Testis (tissue), 3 donors: Measurements from ENCODE around the gene JUP. TPM values are rescaled to one million over a fixed set of nuclear protein-coding genes. Genes with fewer than 3 reads are reported as not detected.

ENCODE experiments used
- DNase-seq: peaks from one replicate; pipeline ENCODE4 v3.0.0-alpha.2; 2019
- H3K27ac ChIP-seq, 2 donors: fragments of 200-600 bp; sonication (generic); one replicate each; pipeline ENCODE4 v1.5.1; 2019
- H3K27me3 ChIP-seq: fragments of 200-600 bp; sonication (generic); one replicate; pipeline ENCODE4 v1.5.1; 2019
- H3K36me3 ChIP-seq: fragments of 200-600 bp; sonication (generic); one replicate; pipeline ENCODE4 v1.5.1; 2017; ENCODE audit warnings: low read depth; ENCODE audit errors: missing control alignments
- H3K4me1 ChIP-seq: fragments of 200-600 bp; sonication (generic); one replicate; pipeline ENCODE4 v1.5.1; 2019
- H3K4me3 ChIP-seq, 2 donors: fragments of 200-600 bp; sonication (generic); one replicate each; pipeline ENCODE4 v1.5.1; 2017 to 2019
- H3K9me3 ChIP-seq: fragments of 200-600 bp; sonication (generic); one replicate; pipeline ENCODE4 v1.5.1; 2017
- CTCF ChIP-seq, 3 experiments: fragments of 450-650 bp in 2 of 3; fragments of 200-600 bp in 1 of 3; sonication (generic) in 1 of 3; IDR thresholded peaks; one replicate each; pipeline ENCODE4 v1.5.1; 2016 to 2019; ENCODE audit warnings: antibody characterized with exemption in 3 of 3, mild to moderate bottlenecking in 2 of 3, moderate library complexity in 1 of 3
- POLR2A ChIP-seq: fragments of 450-650 bp; IDR thresholded peaks from one replicate; pipeline ENCODE4 v1.6.1; 2017; ENCODE audit warnings: antibody characterized with exemption, mild to moderate bottlenecking, moderate library complexity
- WGBS, 2 donors: methylation state at CpG; one replicate each; pipeline ENCODE4 v1.1.5; 2018; 5-methylcytosine and 5-hydroxymethylcytosine counted together
- intact Hi-C: fragments of 100-400 bp; cut with DNase I; formaldehyde crosslinking; loops from one replicate; pipeline ENCODE4 v1.15.1; 2023; ENCODE audit warnings: low total_unique reads
- polyA plus RNA-seq: library from polyadenylated mRNA; stranded (reverse); fragments of 350-450 nt; fragmentation: Illumina TruSeq; extraction: RNeasy Lipid Tissue Mini Kit (QIAGEN cat#74804); gene quantifications from one replicate; pipeline ENCODE4 v1.2.3, GENCODE V29; 2014; ENCODE audit warnings: low read depth, low replicate concordance; ENCODE audit not compliant: insufficient read depth
- total RNA-seq, 2 donors: library from RNA; depleted of rRNA; stranded (reverse); fragments of >200 nt; gene quantifications; one replicate each; pipeline ENCODE4 v1.2.3, GENCODE V29; 2016

The JUP gene
- total and polyA plus RNA-seq, 3 donors from 2014 or later: 22.5 to 38.9 (median 36.8) TPM

- intact Hi-C loops: no loop called here
- no peak for DNase-seq
- WGBS, 2 donors: 75 to 96% methylated on average over 2 to 4 of the region's 4 CpGs
- Histone ChIP-seq H3K4me1 (peaks cover 5% of the 10 kb centered on the region), H3K36me3 (no peaks in the 10 kb centered on the region), H3K4me3 (no peak overlapping the region), H3K27me3 (no peaks in the 10 kb centered on the region), H3K27ac (no peak overlapping the region), H3K9me3 (no peaks in the 10 kb centered on the region)
- no peak for TF ChIP-seq POLR2A
- TF ChIP-seq CTCF (IDR thresholded peaks at IDR 0.05): no peak
Measured at GRCh38 chr17:41772218-41772585, 14.3 kb downstream of the JUP start.

GRCh38 chr17:41771389-41772206, 14.9 kb downstream of the JUP start:
- WGBS, 2 donors: 89 to 94% methylated on average over 16 of the region's 17 CpGs
- no peak overlapping the region for H3K4me3 ChIP-seq
- H3K27ac ChIP-seq: no peak overlapping the region
- no peak for DNase-seq
- no peaks in the 10 kb centered on the region for H3K36me3 ChIP-seq
- intact Hi-C loops: no loop called here
- H3K4me1 ChIP-seq: no peaks in the 10 kb centered on the region
- H3K27me3 ChIP-seq: no peaks in the 10 kb centered on the region
- no peaks in the 10 kb centered on the region for H3K9me3 ChIP-seq
- TF ChIP-seq CTCF (IDR thresholded peaks at IDR 0.05) (no peak), POLR2A (no peak)

- H3K27ac ChIP-seq: no peak overlapping the region
- no peaks in the 10 kb centered on the region for H3K36me3 ChIP-seq
- 87 to 93% methylated on average over 2 to 3 of the region's 3 CpGs for WGBS, 2 donors
- intact Hi-C loops: no loop called here
- no peaks in the 10 kb centered on the region for H3K9me3 ChIP-seq
- DNase-seq: no peak
- H3K4me1 ChIP-seq: no peaks in the 10 kb centered on the region
- H3K27me3 ChIP-seq: no peaks in the 10 kb centered on the region
- H3K4me3 ChIP-seq: no peak overlapping the region
- no peak for TF ChIP-seq POLR2A
- TF ChIP-seq CTCF (IDR thresholded peaks at IDR 0.05): no peak
Measured at GRCh38 chr17:41769985-41770384, 16.5 kb downstream of the JUP start.

GRCh38 chr17:41769346-41769862, 17.1 kb downstream of the JUP start:
- no peaks in the 10 kb centered on the region for H3K27me3 ChIP-seq
- no peak for DNase-seq
- no peak overlapping the region for H3K4me3 ChIP-seq
- H3K9me3 ChIP-seq: no peaks in the 10 kb centered on the region
- H3K4me1 ChIP-seq: no peaks in the 10 kb centered on the region
- H3K36me3 ChIP-seq: no peaks in the 10 kb centered on the region
- WGBS, 2 donors: 90 to 91% methylated on average over 2 to 16 of the region's 16 CpGs
- no peak overlapping the region for H3K27ac ChIP-seq
- TF ChIP-seq CTCF (IDR thresholded peaks at IDR 0.05) (no peak), POLR2A (no peak)
- intact Hi-C loops: no loop called here
